MM.1S (cell line): Measurements from ENCODE around the gene PPP2R1B.

Experiments
- EZH2 ChIP-seq: fragments of 300-600 bp; sonication (generic); optimal IDR thresholded peaks from 2 replicates; pipeline ENCODE3; 2017; ENCODE audit warnings: low read depth, mild to moderate bottlenecking, antibody characterized with exemption, low read length, mixed read lengths
- EZH2phosphoT487 ChIP-seq: fragments of 300-600 bp; sonication (generic); IDR thresholded peaks from 2 replicates; pipeline ENCODE4 v1.6.1; 2018; ENCODE audit warnings: antibody characterized with exemption, low read length
- TF ChIP-seq, protein P1 (sequence below): fragments of 300-600 bp; sonication (generic); IDR thresholded peaks from 2 replicates; pipeline ENCODE4 v1.5.1; 2016; ENCODE audit warnings: antibody characterized with exemption, low read length, mixed read lengths

GRCh38 chr11:111749646-111750045 lies 16.5 kb downstream of the PPP2R1B start:
- TF ChIP-seq, protein P1, sequence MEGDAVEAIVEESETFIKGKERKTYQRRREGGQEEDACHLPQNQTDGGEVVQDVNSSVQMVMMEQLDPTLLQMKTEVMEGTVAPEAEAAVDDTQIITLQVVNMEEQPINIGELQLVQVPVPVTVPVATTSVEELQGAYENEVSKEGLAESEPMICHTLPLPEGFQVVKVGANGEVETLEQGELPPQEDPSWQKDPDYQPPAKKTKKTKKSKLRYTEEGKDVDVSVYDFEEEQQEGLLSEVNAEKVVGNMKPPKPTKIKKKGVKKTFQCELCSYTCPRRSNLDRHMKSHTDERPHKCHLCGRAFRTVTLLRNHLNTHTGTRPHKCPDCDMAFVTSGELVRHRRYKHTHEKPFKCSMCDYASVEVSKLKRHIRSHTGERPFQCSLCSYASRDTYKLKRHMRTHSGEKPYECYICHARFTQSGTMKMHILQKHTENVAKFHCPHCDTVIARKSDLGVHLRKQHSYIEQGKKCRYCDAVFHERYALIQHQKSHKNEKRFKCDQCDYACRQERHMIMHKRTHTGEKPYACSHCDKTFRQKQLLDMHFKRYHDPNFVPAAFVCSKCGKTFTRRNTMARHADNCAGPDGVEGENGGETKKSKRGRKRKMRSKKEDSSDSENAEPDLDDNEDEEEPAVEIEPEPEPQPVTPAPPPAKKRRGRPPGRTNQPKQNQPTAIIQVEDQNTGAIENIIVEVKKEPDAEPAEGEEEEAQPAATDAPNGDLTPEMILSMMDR: no peak
- TF ChIP-seq EZH2: no peak
- no peak for TF ChIP-seq EZH2phosphoT487
